GM21515 (cell line): Measurements from ENCODE around the gene LDB3.

Source experiments
- ATAC-seq: cut with Tn5 transposase; IDR thresholded peaks from one replicate; pipeline ENCODE4 v1.9.1; 2021; ENCODE audit not compliant: unreplicated experiment

LDB3 gene

DNA sequence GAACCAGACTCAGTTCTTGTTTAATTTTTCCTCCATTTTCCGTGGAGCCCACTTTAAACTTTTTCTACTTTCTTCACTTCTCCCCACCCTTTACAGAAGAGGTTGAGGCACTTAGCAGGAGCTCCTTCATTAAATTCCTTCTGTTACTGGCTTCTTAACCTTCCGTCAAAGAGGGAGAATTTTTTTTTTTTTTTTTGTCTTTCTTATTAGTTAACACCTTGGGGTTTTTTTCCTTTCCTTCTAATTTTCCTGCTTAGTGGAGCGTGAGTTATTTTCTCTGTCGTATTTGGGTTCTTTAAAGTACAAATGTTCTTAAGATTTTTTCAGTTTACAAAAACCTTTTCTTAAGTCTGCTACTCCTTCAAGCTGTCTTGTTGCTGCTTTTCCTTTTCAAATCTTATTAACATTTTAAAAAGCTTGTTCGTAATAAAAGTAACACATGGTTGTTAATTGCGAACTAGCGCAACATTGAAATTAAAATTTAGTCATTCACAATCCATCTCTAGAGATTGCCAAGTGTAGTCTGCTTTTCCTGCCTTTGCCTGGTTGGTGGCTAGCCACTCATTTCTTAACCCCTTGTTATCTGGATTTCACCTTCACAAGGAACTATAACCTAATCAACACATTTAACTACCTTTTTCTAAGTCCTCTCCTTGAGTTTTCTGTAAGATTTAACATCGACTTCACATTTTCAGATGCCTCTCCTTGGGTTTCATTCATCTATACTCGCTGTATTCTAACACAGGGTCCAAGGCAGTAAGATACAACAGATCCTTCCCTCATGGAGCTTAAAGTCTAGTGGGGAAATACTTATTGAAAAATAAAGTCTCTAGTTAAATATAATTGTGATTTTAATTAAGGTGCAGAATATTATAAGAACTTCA lies 90.1 kb downstream of the LDB3 start:
- no peak for ATAC-seq

DNA sequence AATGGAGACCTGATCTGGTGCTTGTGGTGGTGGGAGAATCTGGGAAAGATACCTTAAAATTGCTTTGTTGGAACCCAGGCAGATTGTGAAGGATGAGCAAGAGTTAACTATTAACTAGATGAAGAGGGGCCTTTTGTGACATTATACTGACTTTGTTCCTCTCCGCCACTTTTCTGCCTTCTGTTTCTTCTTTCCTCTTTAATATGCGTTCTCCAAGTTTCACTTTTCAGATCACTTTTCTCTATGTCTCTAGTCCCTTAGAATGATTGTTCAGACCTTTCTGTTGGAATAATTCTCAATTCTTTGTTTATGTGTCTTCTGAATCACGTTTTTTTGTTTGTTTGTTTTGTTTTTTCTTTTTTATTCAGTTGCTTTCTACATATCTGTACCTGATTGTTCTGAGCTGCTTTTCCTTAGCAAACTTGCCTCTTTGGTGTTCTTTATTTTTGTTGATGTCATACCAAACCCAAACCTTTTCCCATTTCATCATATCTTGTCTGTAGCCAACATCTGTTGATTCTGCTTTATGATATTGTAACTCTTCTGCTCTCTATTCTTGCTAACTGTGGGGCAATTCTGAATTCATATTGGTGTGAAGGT lies 90.9 kb downstream of the LDB3 start:
- ATAC-seq: no peak

DNA sequence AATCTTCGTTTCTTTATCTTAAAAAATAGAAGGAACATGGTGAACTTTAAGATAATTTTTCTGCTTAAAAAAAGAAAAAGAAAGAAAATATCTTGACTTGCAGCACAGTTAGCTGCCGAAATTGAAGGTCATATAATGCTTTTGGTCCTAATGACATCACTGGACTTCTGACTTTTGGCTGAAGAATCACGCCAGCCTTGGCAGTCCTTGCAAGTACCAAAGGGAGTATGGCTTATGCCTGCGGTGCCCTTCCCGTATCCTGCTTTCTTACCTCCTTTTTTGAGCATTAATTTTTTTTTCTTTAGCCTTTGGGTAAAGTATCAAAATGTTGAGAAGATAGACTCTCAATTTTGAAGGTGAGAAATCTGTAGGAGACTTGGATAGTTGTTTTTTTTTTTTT lies 95.1 kb downstream of the LDB3 start:
- no peak for ATAC-seq

DNA sequence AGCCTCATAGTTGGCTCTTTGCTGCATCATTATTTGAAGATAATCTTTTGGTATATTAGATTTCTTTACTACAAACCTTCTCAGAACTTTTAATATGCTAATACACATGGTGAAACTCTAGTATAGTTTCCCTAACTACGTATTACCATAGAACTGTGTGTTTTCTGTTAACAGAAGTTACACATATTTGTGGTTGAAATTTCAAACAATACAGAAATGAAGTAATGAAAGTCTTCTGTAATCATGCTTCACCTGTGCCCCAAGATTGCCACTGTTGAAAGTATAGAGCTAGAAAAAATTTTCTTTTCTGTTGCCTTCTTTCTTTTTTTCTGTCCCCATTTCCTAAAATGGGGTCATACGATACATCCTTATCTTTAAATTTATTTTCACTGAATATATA lies 97.2 kb downstream of the LDB3 start:
- ATAC-seq: no peak

DNA sequence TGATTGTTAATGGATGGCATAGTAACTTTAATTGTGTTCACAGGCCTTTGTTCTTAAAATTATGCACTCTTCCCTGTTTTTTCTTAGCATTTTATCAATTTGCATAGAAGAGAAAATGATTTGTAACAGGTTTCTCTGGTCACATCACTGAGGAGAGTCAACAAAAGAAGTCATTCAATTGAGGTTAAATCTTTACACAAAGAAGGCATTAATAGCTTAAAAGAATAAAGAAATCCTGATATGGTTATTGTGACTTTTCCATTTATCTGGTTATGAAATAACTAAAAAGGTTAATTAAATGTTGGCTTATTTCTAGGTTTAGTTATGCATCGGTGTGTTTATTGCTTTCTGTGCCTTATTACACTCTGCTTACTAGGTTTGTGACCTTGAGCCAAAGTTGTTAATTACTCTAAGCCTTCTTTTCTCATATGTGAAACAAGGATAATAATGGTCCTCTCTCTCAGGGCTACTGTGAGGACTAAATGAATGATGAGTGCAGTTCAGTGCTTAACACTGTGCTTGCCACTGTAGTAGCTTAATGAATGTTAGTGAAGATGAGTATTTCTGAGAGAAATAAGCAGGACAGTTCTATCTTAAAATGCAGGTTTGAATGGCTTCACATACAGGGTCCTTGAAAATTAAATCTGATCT lies 100.2 kb downstream of the LDB3 start:
- ATAC-seq: no peak

DNA sequence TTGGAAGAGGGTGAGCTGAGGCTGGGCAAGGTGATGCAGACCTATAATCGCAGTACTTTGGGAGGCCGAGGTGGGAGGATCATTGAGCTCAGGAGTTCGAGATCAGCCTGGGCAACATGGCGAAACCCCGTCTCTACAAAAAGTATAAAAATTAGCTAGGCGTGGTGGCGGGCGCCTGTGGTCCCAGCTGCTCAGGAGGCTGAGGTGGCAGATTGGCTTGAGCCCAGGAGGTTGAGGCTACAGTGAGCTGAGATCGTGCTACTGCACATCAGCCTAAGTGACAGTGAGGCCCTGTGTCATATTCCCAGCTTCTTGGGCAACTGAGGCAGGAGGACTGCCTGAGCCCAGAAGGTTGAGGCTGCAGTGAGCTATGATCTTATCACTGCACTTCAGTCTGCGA lies 101.7 kb downstream of the LDB3 start:
- ATAC-seq: no peak

DNA sequence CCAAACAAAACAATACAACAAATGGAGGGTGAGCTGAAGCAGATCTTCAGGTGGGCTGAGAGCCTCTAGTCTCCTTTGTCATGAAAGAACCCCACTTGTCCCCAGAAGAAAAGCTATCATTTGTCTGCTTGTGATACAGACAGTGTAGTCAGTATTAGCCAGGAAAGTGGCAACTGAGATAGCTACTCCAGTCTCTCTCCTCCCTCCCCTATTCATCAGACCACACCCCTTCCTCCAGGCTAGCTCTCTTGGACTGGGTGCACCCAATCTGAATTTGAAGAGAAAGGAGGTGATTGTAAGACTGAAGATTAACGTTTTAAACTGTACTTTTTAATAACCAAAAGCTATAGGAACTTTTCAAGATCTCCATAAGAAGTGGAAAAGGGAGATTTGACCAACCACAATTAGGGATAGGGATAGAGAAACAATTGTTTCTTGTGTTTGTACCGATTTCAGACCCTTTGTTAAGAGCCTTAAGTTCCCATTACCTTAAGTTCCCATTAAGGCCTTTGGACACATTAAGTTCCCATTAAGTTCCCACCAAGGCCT lies 102.2 kb downstream of the LDB3 start:
- no peak for ATAC-seq

DNA sequence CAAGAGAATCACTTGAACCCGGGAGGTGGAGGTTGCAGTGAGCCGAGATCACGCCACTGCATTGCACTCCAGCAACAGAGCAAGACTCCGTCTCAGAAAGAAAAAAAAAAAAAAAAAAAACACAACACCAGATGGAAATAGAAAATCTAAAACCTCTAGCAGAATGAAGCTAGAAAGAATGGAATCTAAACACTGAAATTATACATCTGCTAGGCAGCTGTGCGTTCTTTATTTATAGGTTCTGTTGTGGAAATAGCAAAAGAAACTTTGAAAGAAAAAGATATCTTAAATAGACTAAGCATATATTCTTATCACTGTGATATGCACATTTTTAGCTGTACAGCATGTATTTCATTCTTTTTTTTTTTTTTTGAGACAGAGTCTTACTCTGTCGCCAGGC lies 105.2 kb downstream of the LDB3 start:
- ATAC-seq: no peak

DNA sequence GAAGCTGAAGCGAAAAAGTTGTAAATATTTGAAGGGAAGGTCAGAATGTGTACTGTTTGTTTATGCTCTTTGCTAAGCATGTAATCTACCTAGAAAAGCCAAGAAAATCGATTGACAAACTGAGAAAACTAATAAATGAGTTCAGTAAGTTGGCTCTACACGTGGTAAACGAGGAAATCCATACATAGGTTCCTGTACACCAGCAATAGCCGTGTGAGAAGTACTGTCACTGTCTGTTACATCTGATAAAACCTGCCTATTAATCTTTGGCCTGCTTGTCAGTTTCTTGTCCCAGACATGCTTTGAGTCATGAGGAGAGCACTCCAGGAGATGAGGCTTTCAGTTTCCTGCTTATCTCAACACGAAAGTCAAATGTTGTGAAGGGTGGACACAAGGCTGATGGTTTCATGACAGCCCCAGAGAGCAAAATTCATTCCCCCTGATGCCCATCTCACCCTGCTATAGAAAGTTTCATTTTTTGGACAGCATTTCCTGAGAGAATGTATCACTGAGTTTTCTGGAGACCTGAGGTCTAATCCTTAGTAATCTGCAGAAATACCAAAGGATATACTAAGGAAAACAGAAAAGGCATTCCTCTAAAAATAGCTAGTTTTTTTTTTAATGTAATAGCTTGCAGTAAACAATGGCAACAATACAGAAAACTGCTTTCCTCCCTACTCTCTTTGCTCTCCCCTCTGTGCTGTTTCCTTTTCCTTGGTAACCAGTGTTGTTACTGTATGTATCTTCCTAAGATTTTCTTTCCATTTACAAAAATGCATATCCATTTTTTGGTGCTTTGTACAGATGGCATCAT lies 107.0 kb downstream of the LDB3 start:
- peak; percentile 78 for ATAC-seq

DNA sequence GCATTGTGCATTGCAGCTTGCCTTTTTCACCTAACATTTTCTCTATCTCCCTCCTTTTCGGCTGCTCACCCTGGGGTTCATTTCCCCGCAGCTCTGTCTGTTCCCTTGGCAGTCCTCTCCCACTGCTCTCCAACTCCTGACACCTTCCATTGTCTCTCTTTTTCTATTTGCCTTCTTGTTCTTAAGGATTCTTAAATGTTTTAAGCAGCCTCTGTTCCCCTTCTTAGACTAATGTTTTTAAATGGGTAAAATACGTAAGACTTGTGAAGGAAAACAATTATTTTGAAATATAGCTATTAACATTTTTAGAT lies 107.5 kb downstream of the LDB3 start:
- no peak for ATAC-seq

DNA sequence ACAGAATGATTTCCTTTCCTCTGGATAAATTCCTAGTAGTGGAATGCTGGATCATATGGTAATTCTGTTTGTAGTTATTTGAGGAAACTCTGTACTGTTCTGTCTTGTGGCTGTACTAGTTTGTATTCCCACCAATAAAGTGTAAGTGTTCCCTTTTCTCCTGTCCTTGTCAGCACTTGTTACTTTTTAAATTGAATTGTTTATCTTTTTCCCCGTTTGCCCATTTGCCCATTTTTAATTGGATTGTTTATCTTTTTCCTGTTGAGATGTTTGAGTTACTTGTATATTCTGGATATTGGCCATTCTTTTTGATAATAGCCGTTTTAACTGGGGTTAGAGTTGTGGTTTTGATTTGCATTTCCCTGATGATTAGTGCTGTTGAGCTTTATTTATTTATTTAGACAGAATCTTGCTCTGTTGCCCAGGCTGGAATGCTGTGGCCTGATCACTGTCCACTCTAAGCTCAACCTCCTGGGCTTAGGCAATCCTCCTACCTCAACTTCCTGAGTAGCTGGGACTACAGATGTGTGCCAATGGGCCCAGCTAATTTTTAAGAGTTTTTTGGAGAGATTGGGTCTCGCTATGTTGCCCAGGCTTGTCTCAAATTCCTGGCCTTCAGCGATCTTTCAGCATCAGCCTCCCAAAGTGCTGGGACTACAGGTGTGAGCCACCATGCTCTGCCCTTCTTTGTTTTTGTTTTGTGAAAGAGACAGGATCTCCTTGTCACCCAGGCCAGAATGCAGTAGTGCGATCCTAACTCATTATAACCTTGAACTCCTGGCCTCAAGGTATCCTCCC lies 111.1 kb downstream of the LDB3 start:
- no peak for ATAC-seq

DNA sequence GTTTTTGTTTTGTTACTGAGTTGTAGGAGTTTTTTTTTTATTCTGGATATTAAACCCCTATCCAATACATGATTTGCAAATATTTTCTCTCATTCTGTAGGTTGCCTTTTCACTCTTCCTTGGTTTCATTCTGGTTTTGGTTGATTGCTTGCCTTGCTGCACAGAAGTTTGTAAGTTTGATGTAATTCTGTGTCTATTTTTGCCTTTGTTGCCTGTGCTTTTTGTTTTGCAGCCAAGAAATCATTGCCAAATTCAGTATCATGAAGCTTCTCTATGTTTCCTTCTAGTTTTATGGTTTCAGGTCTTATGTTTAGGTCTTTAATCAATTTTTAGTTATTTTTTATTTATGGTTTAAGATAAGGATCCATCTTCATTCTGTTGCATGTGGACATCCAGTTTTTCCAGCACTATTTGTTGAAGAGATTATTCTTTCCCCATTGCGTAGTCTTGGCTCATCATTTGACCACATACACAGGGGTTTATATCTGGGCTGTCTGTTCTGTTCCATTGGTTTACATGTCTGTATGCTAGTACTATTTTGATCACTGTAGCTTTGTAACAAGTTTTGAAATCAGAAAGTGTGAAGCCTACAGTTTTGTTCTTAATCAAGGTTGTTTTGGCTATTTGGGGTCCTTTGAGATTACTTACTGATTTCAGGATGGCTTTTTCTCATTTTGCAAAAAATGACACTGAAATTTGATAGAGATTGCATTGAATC lies 114.5 kb downstream of the LDB3 start:
- peak; percentile 70 for ATAC-seq

DNA sequence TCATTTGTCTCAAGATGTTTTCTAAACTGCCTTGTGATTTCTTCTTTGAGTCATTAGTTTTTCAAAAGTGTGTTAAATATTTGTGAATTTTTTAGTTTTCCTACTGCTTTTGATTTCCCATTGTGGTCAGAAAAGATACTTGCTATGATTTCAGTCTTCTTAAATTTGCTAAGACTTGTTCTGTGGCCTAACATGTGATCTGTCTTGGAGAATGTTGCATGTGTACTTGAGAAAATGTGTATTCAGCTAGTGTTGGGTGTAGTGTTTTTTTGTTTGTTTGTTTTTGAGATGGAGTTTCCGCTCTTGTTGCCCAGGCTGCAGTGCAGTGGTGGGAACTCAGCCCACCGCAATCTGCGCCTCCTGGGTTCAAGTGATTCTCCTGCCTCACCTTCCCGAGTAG lies 116.7 kb downstream of the LDB3 start:
- no peak for ATAC-seq
